ENCODE measurements around the gene RHBDD3. TPM values are rescaled to one million over a fixed set of nuclear protein-coding genes. Genes with fewer than 3 reads are reported as not detected.

RHBDD3 gene
- polyA plus RNA-seq, 3 donors = 4.0 to 11.1 (median 4.8) TPM

GRCh38 chr22:29275819-29276565 is 8.2 kb upstream of the RHBDD3 start:
- Histone ChIP-seq H3K27me3 (ENCODE audit: control insufficient read depth in 2 of 2, insufficient read depth in 2 of 2, low read length in 2 of 2) (no peaks in the 10 kb centered on the region), H4K20me1 (ENCODE audit: insufficient read depth, low read length) (peaks cover 100% of the 10 kb centered on the region), H3K27ac (ENCODE audit: low read depth in 1 of 2, low read length in 2 of 2) (peak overlapping the region in 1 of 2 donors; percentile 22), H3K4me2 (replicated peaks; ENCODE audit: extremely low read depth, low read length, poor library complexity, severe bottlenecking) (no peak overlapping the region), H3K9ac (ENCODE audit: insufficient read depth, low read length, poor library complexity, severe bottlenecking) (no peak overlapping the region), H3K9me3 (replicated peaks in 1 of 2; ENCODE audit: control insufficient read depth in 1 of 2, insufficient read depth in 1 of 2, low read length in 2 of 2) (no peaks in the 10 kb centered on the region), H3K79me2 (ENCODE audit: insufficient read depth, low read length) (peaks cover 97% of the 10 kb centered on the region), H2AFZ (ENCODE audit: insufficient read depth, low read depth, low read length, poor library complexity, severe bottlenecking) (no peak overlapping the region), H3K4me1 (ENCODE audit: control insufficient read depth in 1 of 2, insufficient read depth in 2 of 2, low read length in 2 of 2) (peaks cover under 1 to 9% of the 10 kb centered on the region in 2 donors), H3K36me3 (replicated peaks in 1 of 2; ENCODE audit: control insufficient read depth in 1 of 2, insufficient read depth in 2 of 2, low read length in 2 of 2) (peaks cover 88 to 98% of the 10 kb centered on the region in 2 donors), H3K4me3 (replicated peaks in 1 of 3; ENCODE audit: low read depth in 2 of 3, low read length in 3 of 3) (no peak overlapping the region)
- peaks cover 13% of the 10 kb centered on the region for H3K4me1 Mint-ChIP-seq
- TF ChIP-seq CTCF (IDR thresholded peaks at IDR 0.05) = no peak
- peak overlapping the region in 2 of 7 donors; percentile 4 to 21 for H3K27ac Mint-ChIP-seq
- WGBS (ENCODE audit: insufficient coverage) = no CpG with 5 or more reads among the region's 3 CpGs
- H3K9me3 Mint-ChIP-seq = no peaks in the 10 kb centered on the region
- H3K27me3 Mint-ChIP-seq (ENCODE audit: low read depth in 3 of 3) = no peaks in the 10 kb centered on the region
- H3K4me3 Mint-ChIP-seq = no peak overlapping the region
- DNase-seq = no peak
- peaks cover 82 to 95% of the 10 kb centered on the region in 2 donors for H3K36me3 Mint-ChIP-seq
- intact Hi-C loops (cut with micrococcal nuclease) = no loop called here

GRCh38 chr22:29275167-29275566 is 7.4 kb upstream of the RHBDD3 start:
- Histone ChIP-seq H3K4me2 (replicated peaks; ENCODE audit: extremely low read depth, low read length, poor library complexity, severe bottlenecking) (no peak overlapping the region), H3K27ac (ENCODE audit: low read depth in 1 of 2, low read length in 2 of 2) (peak overlapping the region in 1 of 2 donors; percentile 22), H3K4me1 (ENCODE audit: control insufficient read depth in 1 of 2, insufficient read depth in 2 of 2, low read length in 2 of 2) (peaks cover 9 to 17% of the 10 kb centered on the region in 2 donors), H3K27me3 (ENCODE audit: control insufficient read depth in 2 of 2, insufficient read depth in 2 of 2, low read length in 2 of 2) (no peaks in the 10 kb centered on the region), H3K4me3 (replicated peaks in 1 of 3; ENCODE audit: low read depth in 2 of 3, low read length in 3 of 3) (no peak overlapping the region), H4K20me1 (ENCODE audit: insufficient read depth, low read length) (peaks cover 100% of the 10 kb centered on the region), H3K79me2 (ENCODE audit: insufficient read depth, low read length) (peaks cover 100% of the 10 kb centered on the region), H3K9ac (ENCODE audit: insufficient read depth, low read length, poor library complexity, severe bottlenecking) (no peak overlapping the region), H2AFZ (ENCODE audit: insufficient read depth, low read depth, low read length, poor library complexity, severe bottlenecking) (no peak overlapping the region), H3K9me3 (replicated peaks in 1 of 2; ENCODE audit: control insufficient read depth in 1 of 2, insufficient read depth in 1 of 2, low read length in 2 of 2) (no peaks in the 10 kb centered on the region), H3K36me3 (replicated peaks in 1 of 2; ENCODE audit: control insufficient read depth in 1 of 2, insufficient read depth in 2 of 2, low read length in 2 of 2) (peaks cover 84 to 94% of the 10 kb centered on the region in 2 donors)
- peaks cover 80 to 92% of the 10 kb centered on the region in 2 donors for H3K36me3 Mint-ChIP-seq
- no peak for DNase-seq
- H3K27ac Mint-ChIP-seq = no peak overlapping the region
- intact Hi-C loops (cut with micrococcal nuclease) = no loop called here
- peaks cover 21% of the 10 kb centered on the region for H3K4me1 Mint-ChIP-seq
- H3K27me3 Mint-ChIP-seq (ENCODE audit: low read depth in 3 of 3) = no peaks in the 10 kb centered on the region
- no peak overlapping the region for H3K4me3 Mint-ChIP-seq
- WGBS (ENCODE audit: insufficient coverage) = 87% methylated on average over 3 of the region's 3 CpGs
- no peak for TF ChIP-seq CTCF (IDR thresholded peaks at IDR 0.05)
- no peaks in the 10 kb centered on the region for H3K9me3 Mint-ChIP-seq

Data from CD14-positive monocyte (primary cell).